Measurements from ENCODE around the gene ZZZ3.

GRCh38 chr1:77643456-77643855 lies 39.0 kb downstream of the ZZZ3 start:
- TF ChIP-seq CTCF (IDR thresholded peaks at IDR 0.05; ENCODE audit: low read depth, low read length) (no peak), EZH2phosphoT487 (IDR thresholded peaks at IDR 0.05; ENCODE audit: low read depth) (no peak)
